Hematopoietic multipotent progenitor cell treated with erythropoietin and hydrocortisone succinate and interleukin-3 and kit ligand, for 6 days (in vitro differentiated cells): ENCODE results near the gene TRAPPC11.

Experiments used
- DNase-seq: peaks from one replicate; pipeline ENCODE4 v3.0.0-alpha.2; 2015

Gene TRAPPC11

DNA sequence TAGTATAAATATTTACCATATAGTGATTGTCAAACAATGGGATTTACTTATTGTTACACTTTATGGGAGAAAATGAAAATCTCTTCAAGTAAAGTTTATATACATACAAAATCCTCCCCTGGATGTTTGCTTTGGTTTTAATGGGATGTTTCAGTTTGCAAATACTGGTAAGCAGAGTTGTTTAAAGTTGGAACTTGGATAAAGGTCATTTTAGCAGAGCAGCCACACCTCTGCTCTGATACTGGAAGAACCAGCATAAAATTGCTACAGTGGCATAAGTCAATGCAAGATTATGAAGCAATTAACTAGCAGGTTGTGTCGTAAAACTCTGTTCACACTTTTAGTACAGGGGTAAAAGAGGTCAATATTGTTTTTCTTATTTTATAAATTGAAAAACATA is 101.2 kb downstream of the TRAPPC11 start:
- no peak for DNase-seq
